GM12891 (cell line): ENCODE data around the gene HUNK.

Experiments
- POLR2A ChIP-seq: IDR thresholded peaks from 2 replicates; pipeline ENCODE4 v1.6.1; 2011; ENCODE audit warnings: low read depth, low read length, control low read depth
- POLR2AphosphoS5 ChIP-seq: IDR thresholded peaks from 2 replicates; pipeline ENCODE4 v1.6.1; 2011; ENCODE audit warnings: low read depth, low read length, control low read depth
- SPI1 ChIP-seq: IDR thresholded peaks from 2 replicates; pipeline ENCODE4 v1.6.1; 2011; ENCODE audit warnings: low read depth, low read length, control low read depth
- TAF1 ChIP-seq: IDR thresholded peaks from 2 replicates; pipeline ENCODE4 v1.6.1; 2011; ENCODE audit warnings: low read depth, low read length, control low read depth

DNA sequence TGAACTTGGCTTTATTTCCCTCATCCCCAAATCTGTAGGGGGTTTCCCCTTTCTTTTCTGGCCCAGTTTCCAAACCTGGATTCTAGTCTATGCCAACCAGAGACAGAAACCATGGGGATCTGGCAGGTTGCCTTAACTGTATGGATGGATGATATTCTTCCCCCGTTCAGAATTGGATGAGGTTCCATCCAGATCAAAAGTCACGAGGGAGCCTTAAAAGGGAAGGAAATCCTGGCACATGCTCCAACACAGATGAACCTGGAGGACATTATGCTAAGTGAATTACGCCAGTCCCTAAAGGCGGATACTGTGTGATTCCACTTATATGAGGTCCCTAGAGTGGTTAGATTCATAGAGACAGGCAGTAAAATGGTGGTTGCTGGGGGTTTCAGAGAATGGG lies 124.4 kb downstream of the HUNK start:
- TF ChIP-seq POLR2A (no peak), POLR2AphosphoS5 (no peak), TAF1 (no peak), SPI1 (no peak)
